ENCODE data around the gene AKAP13. TPM values are rescaled to one million over a fixed set of nuclear protein-coding genes. Genes with fewer than 3 reads are reported as not detected.

AKAP13 gene
- total RNA-seq, 1 experiment from 2014 or later, result 47.3 TPM

- WGBS (ENCODE audit: extremely low coverage, insufficient read length, low lambda C conversion rate), result no CpG with 5 or more reads among the region's 56 CpGs
- no peaks in the 10 kb centered on the region for H3K27me3 ChIP-seq (ENCODE audit: insufficient read depth, low read length)
- no peak overlapping the region for H2AFZ ChIP-seq (ENCODE audit: low read length)
- no peak overlapping the region for H3K18ac ChIP-seq (ENCODE audit: insufficient read length, low read depth, low read length)
- H3K23ac ChIP-seq (ENCODE audit: insufficient read length, low read depth, low read length), result no peak overlapping the region
- Mint-ChIP-seq H3K9me3 (peaks cover 0 to under 1% of the 10 kb centered on the region in 2 experiments; a peak in 1 of 5 replicates), H3K36me3 (ENCODE audit: insufficient read depth in 1 of 3, low read depth in 3 of 3) (peaks cover 5 to 9% (median 7%) of the 10 kb centered on the region in 3 experiments), H3K27me3 (ENCODE audit: low read depth) (peaks cover 16% of the 10 kb centered on the region), H3K27ac (peak overlapping the region in 2 of 3 experiments; percentile 85 to 91; a peak in 5 of 7 replicates), H3K4me3 (peak overlapping the region; percentile 88 to 96), H3K4me1 (peaks cover 36 to 47% of the 10 kb centered on the region in 2 experiments)
- H2BK15ac ChIP-seq (ENCODE audit: low read depth, low read length), result no peak overlapping the region
- peak overlapping the region; percentile 85 for H3K4me2 ChIP-seq (ENCODE audit: insufficient read depth, insufficient read length, low read length)
- no peak overlapping the region for H2BK12ac ChIP-seq (ENCODE audit: insufficient read length, low read depth, low read length)
- no peak overlapping the region for H3K27ac ChIP-seq (ENCODE audit: insufficient read length, low read depth, low read length)
- H2AK5ac ChIP-seq (ENCODE audit: insufficient read length, low read length), result no peak overlapping the region
- no peak overlapping the region for H3K56ac ChIP-seq (ENCODE audit: insufficient read length, low read depth, low read length)
- no peak for DNase-seq
- H2BK5ac ChIP-seq (ENCODE audit: insufficient read length, low read length), result no peak overlapping the region
- H4K8ac ChIP-seq (replicated peaks; ENCODE audit: insufficient read length, low read depth, low read length), result no peak overlapping the region
- no peak overlapping the region for H3T11ph ChIP-seq (ENCODE audit: low read length)
- no peak overlapping the region for H2BK20ac ChIP-seq (ENCODE audit: low read depth, low read length, poor library complexity, severe bottlenecking)
- peaks cover 8% of the 10 kb centered on the region for H3K23me2 ChIP-seq (ENCODE audit: insufficient read length, low read depth, low read length, poor library complexity, severe bottlenecking)
- peaks cover 5% of the 10 kb centered on the region for H3K79me1 ChIP-seq (ENCODE audit: insufficient read depth, low read depth, low read length, poor library complexity, severe bottlenecking)
- H4K91ac ChIP-seq (ENCODE audit: insufficient read length, low read depth, low read length), result no peak overlapping the region
- H3K4ac ChIP-seq (ENCODE audit: low read depth, low read length), result no peak overlapping the region
- H3K9ac ChIP-seq (ENCODE audit: extremely low read depth, insufficient read length, low read length), result peak overlapping the region; percentile 70
- no peaks in the 10 kb centered on the region; the same call in 1 of the 2 replicates for H3K4me1 ChIP-seq (ENCODE audit: insufficient read depth, low read length)
- H3K79me2 ChIP-seq (ENCODE audit: insufficient read depth, low read length), result peaks cover 22% of the 10 kb centered on the region; the same call in 1 of the 2 replicates
- no peak overlapping the region for H2BK120ac ChIP-seq (ENCODE audit: low read depth, low read length, poor library complexity, severe bottlenecking)
- no peaks in the 10 kb centered on the region for H3K9me3 ChIP-seq (ENCODE audit: control insufficient read depth, low read depth, low read length)
- H3K14ac ChIP-seq (ENCODE audit: insufficient read depth, low read length), result peak overlapping the region; percentile 59; the same call in 1 of the 2 replicates
- H4K5ac ChIP-seq (ENCODE audit: insufficient read length, low read depth, low read length), result no peak overlapping the region
- TF ChIP-seq CTCF (conservative IDR thresholded peaks at IDR 0.05), result no peak
- no peaks in the 10 kb centered on the region for H4K20me1 ChIP-seq (ENCODE audit: control insufficient read depth, insufficient read depth, insufficient read length)
Measured at GRCh38 chr15:85793641-85794597, 413.5 kb downstream of the AKAP13 start.
